ENCODE data around the gene ELP4. TPM values are rescaled to one million over a fixed set of nuclear protein-coding genes. Genes with fewer than 3 reads are reported as not detected.
"Not testable (repeated sequence)": the region's sequence is repeated elsewhere in the genome, so short reads cannot be mapped to it uniquely, and the experiment has no call there.

The ELP4 gene
- total RNA-seq, 1 experiment from 2014 or later: 21.4 TPM

GRCh38 chr11:31492320-31492913 lies 17.1 kb upstream of the ELP4 start (continued):
- TF ChIP-seq, protein P1, sequence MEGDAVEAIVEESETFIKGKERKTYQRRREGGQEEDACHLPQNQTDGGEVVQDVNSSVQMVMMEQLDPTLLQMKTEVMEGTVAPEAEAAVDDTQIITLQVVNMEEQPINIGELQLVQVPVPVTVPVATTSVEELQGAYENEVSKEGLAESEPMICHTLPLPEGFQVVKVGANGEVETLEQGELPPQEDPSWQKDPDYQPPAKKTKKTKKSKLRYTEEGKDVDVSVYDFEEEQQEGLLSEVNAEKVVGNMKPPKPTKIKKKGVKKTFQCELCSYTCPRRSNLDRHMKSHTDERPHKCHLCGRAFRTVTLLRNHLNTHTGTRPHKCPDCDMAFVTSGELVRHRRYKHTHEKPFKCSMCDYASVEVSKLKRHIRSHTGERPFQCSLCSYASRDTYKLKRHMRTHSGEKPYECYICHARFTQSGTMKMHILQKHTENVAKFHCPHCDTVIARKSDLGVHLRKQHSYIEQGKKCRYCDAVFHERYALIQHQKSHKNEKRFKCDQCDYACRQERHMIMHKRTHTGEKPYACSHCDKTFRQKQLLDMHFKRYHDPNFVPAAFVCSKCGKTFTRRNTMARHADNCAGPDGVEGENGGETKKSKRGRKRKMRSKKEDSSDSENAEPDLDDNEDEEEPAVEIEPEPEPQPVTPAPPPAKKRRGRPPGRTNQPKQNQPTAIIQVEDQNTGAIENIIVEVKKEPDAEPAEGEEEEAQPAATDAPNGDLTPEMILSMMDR (IDR thresholded peaks at IDR 0.05 in 2 of 3, conservative IDR thresholded peaks at IDR 0.05 in 1 of 3; ENCODE audit: borderline replicate concordance in 1 of 3, insufficient read depth in 1 of 3, low read depth in 2 of 3, low read length in 2 of 3): no peak
- TF ChIP-seq CEBPB (IDR thresholded peaks at IDR 0.05; ENCODE audit: low read depth) (no peak), SRF (IDR thresholded peaks at IDR 0.05; ENCODE audit: low read depth) (no peak), CBX3 (IDR thresholded peaks at IDR 0.05; ENCODE audit: low read depth) (no peak), JUND (IDR thresholded peaks at IDR 0.05) (no peak), MAX (IDR thresholded peaks at IDR 0.05) (no peak)
- TF ChIP-seq, protein P2, sequence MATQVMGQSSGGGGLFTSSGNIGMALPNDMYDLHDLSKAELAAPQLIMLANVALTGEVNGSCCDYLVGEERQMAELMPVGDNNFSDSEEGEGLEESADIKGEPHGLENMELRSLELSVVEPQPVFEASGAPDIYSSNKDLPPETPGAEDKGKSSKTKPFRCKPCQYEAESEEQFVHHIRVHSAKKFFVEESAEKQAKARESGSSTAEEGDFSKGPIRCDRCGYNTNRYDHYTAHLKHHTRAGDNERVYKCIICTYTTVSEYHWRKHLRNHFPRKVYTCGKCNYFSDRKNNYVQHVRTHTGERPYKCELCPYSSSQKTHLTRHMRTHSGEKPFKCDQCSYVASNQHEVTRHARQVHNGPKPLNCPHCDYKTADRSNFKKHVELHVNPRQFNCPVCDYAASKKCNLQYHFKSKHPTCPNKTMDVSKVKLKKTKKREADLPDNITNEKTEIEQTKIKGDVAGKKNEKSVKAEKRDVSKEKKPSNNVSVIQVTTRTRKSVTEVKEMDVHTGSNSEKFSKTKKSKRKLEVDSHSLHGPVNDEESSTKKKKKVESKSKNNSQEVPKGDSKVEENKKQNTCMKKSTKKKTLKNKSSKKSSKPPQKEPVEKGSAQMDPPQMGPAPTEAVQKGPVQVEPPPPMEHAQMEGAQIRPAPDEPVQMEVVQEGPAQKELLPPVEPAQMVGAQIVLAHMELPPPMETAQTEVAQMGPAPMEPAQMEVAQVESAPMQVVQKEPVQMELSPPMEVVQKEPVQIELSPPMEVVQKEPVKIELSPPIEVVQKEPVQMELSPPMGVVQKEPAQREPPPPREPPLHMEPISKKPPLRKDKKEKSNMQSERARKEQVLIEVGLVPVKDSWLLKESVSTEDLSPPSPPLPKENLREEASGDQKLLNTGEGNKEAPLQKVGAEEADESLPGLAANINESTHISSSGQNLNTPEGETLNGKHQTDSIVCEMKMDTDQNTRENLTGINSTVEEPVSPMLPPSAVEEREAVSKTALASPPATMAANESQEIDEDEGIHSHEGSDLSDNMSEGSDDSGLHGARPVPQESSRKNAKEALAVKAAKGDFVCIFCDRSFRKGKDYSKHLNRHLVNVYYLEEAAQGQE (IDR thresholded peaks at IDR 0.05; ENCODE audit: low read depth): no peak

DNA sequence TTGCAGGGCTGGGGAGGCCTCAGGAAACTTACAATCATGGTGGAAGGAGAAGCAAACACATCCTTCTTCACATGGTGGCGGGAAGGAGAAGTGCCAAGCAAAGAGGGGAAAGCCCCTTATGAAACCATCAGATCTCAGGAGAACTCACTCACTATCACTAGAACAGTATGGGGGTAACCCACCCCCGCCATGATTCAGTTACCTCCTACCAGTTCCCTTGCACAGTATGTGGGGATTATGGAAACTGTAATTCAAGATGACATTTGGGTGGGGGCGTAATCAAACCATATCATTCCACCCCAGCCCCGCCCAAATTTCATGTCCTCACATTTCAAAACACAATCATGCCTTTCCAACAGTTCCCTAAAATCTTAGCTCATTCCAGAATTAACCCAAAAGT lies 16.3 kb upstream of the ELP4 start:
- no peak overlapping the region for H3K4me3 ChIP-seq (replicated peaks in 1 of 2; ENCODE audit: low read depth in 1 of 2, low read length in 2 of 2)
- H3K9me3 ChIP-seq (ENCODE audit: control insufficient read depth in 1 of 2, insufficient read depth in 1 of 2, low read depth in 1 of 2, low read length in 2 of 2): no peaks in the 10 kb centered on the region
- ChIA-PET POLR2A (no interaction called here), RAD21 (ENCODE audit: low non-redundant PET in 1 of 2, low total read pairs in 2 of 2, uncharacterized antibody in 2 of 2, unreplicated experiment in 2 of 2) (no interaction called here), CTCF (no interaction called here)
- TF ChIP-seq EZH2 (IDR thresholded peaks at IDR 0.05) (no peak), ATF3 (IDR thresholded peaks at IDR 0.05) (no peak), CBX3 (IDR thresholded peaks at IDR 0.05; ENCODE audit: low read depth) (no peak)
- DNase-seq (ENCODE audit: low read depth, low spot score) (no peak), ATAC-seq (no peak)
- peaks cover 2% of the 10 kb centered on the region; the same call in 1 of the 2 replicates for H4K20me1 ChIP-seq (ENCODE audit: insufficient read depth)
- no TSS peak for BruUV-seq (replicated peaks)
- no peak overlapping the region for H3K27ac ChIP-seq (ENCODE audit: low read depth, low read length)
- no peak overlapping the region for H2AFZ ChIP-seq (ENCODE audit: low read depth, low read length, poor library complexity, severe bottlenecking)
- no peak overlapping the region for H3K9ac ChIP-seq (ENCODE audit: low read length)
- no peaks in the 10 kb centered on the region for H3K36me3 ChIP-seq (ENCODE audit: control insufficient read depth in 1 of 2, insufficient read depth in 2 of 2, low read length in 2 of 2)
- H3K27me3 ChIP-seq (ENCODE audit: insufficient read depth, low read length): no peaks in the 10 kb centered on the region
- intact Hi-C loops (cut with micrococcal nuclease): no loop called here
- no peaks in the 10 kb centered on the region for H3K4me1 ChIP-seq (ENCODE audit: control insufficient read depth in 1 of 2, insufficient read depth in 2 of 2, low read length in 2 of 2)
- H3K79me2 ChIP-seq (ENCODE audit: insufficient read depth, low read length): peaks cover 87% of the 10 kb centered on the region
- no peaks in the 10 kb centered on the region for H3K9me2 ChIP-seq (ENCODE audit: insufficient read depth)
- H3K4me2 ChIP-seq (ENCODE audit: low read length): no peak overlapping the region

DNA sequence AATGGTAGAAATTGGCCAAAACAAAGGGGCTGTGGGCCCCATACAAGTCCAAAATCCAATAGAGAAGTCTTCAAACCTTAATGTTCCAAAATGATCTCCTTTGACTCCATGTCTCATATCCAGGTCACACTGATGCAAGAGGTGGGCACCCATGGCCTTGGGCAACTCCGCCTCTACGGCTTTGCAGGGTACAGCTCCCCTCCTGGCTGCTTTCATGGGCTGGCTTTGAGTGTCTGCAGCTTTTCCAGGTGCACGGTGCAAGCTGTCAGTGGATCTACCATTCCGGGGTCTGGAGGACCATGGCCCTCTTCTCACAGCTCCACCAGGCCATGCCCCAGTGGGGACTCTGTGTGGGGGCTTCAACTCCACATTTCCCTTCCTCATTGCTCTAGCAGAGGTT lies 15.8 kb upstream of the ELP4 start:
- H3K9me3 ChIP-seq (ENCODE audit: control insufficient read depth in 1 of 2, insufficient read depth in 1 of 2, low read depth in 1 of 2, low read length in 2 of 2); DNase-seq (ENCODE audit: low read depth, low spot score); ATAC-seq; H2AFZ ChIP-seq (ENCODE audit: low read depth, low read length, poor library complexity, severe bottlenecking); H3K36me3 ChIP-seq (ENCODE audit: control insufficient read depth in 1 of 2, insufficient read depth in 2 of 2, low read length in 2 of 2); BruUV-seq (replicated peaks); CTCF ChIA-PET; H3K4me3 ChIP-seq (replicated peaks in 1 of 2; ENCODE audit: low read depth in 1 of 2, low read length in 2 of 2); H3K4me1 ChIP-seq (ENCODE audit: control insufficient read depth in 1 of 2, insufficient read depth in 2 of 2, low read length in 2 of 2); H3K4me2 ChIP-seq (ENCODE audit: low read length); H3K9me2 ChIP-seq (ENCODE audit: insufficient read depth); H3K9ac ChIP-seq (ENCODE audit: low read length); RAD21 ChIA-PET (ENCODE audit: low non-redundant PET in 1 of 2, low total read pairs in 2 of 2, uncharacterized antibody in 2 of 2, unreplicated experiment in 2 of 2); POLR2A ChIA-PET; H4K20me1 ChIP-seq (ENCODE audit: insufficient read depth); intact Hi-C loops (cut with micrococcal nuclease); H3K27me3 ChIP-seq (ENCODE audit: insufficient read depth, low read length); H3K27ac ChIP-seq (ENCODE audit: low read depth, low read length): not testable (repeated sequence)
- peaks cover 88% of the 10 kb centered on the region for H3K79me2 ChIP-seq (ENCODE audit: insufficient read depth, low read length)

Measured in HCT116 (cell line).